HG02642 (cell line): ENCODE results near the gene BCL2L11.

Experiments used
- ATAC-seq: cut with Tn5 transposase; IDR thresholded peaks from one replicate; pipeline ENCODE4 v1.9.1; 2021; ENCODE audit warnings: mild to moderate bottlenecking; ENCODE audit not compliant: unreplicated experiment, poor library complexity

The BCL2L11 gene

DNA sequence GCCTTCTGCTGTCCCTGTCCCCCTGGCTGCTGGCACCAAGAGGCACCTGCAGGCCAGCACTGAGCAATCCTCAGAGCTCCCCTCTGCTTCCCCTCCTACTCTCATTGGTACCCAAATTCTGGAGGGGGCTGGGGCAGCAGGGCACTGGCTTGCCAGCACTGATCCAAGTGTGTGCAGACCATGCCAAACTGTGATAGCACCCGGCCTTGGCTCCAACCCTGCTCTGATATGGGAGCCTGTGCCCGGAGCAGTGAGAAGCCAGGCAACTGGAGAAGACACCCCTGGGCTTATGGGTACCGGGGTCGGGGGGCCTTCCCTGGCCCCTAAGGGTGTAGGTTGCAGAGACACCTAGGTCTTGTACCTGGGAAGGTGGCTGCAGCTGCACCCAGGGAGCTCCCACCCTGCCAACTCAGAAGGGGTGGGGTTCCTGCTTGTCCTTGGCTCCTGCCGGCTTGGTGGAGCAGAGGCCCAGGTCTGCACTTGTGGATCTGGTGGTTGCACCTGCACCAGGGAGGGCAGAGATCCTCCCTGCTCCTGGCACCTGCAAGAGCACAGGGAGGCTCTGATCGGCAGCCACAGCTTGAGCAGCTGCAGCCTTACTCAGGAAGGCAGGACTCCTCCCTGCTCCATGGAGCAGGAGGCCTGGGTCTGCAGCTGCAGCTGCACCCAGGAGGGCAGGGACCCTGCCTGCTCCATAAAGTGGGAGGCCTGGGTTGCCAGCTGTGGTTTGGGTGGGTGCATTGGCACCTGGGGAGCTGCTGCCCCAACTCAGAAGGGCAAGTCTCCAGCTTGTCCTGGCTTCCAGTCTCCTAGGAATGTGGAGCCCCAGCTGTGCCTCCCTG lies 96.3 kb downstream of the BCL2L11 start:
- no peak for ATAC-seq
